Measurements from ENCODE around the gene ARID5B. TPM values are rescaled to one million over a fixed set of nuclear protein-coding genes. Genes with fewer than 3 reads are reported as not detected.

Gene ARID5B
- polyA plus RNA-seq, 1 donor from 2014 or later, result 2.1 TPM

- no peak for TF ChIP-seq RAD21 (conservative IDR thresholded peaks at IDR 0.05)
- TF ChIP-seq, protein P1, sequence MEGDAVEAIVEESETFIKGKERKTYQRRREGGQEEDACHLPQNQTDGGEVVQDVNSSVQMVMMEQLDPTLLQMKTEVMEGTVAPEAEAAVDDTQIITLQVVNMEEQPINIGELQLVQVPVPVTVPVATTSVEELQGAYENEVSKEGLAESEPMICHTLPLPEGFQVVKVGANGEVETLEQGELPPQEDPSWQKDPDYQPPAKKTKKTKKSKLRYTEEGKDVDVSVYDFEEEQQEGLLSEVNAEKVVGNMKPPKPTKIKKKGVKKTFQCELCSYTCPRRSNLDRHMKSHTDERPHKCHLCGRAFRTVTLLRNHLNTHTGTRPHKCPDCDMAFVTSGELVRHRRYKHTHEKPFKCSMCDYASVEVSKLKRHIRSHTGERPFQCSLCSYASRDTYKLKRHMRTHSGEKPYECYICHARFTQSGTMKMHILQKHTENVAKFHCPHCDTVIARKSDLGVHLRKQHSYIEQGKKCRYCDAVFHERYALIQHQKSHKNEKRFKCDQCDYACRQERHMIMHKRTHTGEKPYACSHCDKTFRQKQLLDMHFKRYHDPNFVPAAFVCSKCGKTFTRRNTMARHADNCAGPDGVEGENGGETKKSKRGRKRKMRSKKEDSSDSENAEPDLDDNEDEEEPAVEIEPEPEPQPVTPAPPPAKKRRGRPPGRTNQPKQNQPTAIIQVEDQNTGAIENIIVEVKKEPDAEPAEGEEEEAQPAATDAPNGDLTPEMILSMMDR (IDR thresholded peaks at IDR 0.05; ENCODE audit: poor library complexity, severe bottlenecking), result no peak
- TF ChIP-seq POLR2AphosphoS5 (IDR thresholded peaks at IDR 0.05), result no peak
- no peak for TF ChIP-seq MXI1 (conservative IDR thresholded peaks at IDR 0.05; ENCODE audit: poor library complexity, severe bottlenecking)
- TF ChIP-seq EZH2 (IDR thresholded peaks at IDR 0.05; ENCODE audit: borderline replicate concordance, insufficient read depth, low read length, poor library complexity, severe bottlenecking), result no peak
- TF ChIP-seq SMC3 (conservative IDR thresholded peaks at IDR 0.05; ENCODE audit: poor library complexity), result no peak
- no peak for TF ChIP-seq TAF1 (IDR thresholded peaks at IDR 0.05; ENCODE audit: low read depth)
- no peak for TF ChIP-seq EP300 (conservative IDR thresholded peaks at IDR 0.05; ENCODE audit: poor library complexity, severe bottlenecking)
- TF ChIP-seq, protein P2, sequence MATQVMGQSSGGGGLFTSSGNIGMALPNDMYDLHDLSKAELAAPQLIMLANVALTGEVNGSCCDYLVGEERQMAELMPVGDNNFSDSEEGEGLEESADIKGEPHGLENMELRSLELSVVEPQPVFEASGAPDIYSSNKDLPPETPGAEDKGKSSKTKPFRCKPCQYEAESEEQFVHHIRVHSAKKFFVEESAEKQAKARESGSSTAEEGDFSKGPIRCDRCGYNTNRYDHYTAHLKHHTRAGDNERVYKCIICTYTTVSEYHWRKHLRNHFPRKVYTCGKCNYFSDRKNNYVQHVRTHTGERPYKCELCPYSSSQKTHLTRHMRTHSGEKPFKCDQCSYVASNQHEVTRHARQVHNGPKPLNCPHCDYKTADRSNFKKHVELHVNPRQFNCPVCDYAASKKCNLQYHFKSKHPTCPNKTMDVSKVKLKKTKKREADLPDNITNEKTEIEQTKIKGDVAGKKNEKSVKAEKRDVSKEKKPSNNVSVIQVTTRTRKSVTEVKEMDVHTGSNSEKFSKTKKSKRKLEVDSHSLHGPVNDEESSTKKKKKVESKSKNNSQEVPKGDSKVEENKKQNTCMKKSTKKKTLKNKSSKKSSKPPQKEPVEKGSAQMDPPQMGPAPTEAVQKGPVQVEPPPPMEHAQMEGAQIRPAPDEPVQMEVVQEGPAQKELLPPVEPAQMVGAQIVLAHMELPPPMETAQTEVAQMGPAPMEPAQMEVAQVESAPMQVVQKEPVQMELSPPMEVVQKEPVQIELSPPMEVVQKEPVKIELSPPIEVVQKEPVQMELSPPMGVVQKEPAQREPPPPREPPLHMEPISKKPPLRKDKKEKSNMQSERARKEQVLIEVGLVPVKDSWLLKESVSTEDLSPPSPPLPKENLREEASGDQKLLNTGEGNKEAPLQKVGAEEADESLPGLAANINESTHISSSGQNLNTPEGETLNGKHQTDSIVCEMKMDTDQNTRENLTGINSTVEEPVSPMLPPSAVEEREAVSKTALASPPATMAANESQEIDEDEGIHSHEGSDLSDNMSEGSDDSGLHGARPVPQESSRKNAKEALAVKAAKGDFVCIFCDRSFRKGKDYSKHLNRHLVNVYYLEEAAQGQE (IDR thresholded peaks at IDR 0.05; ENCODE audit: borderline replicate concordance), result no peak
- no peak overlapping the region for H3K4me3 ChIP-seq (ENCODE audit: low read length)
Observed at GRCh38 chr10:62133618-62134017, 232.1 kb downstream of the ARID5B start.

DNA sequence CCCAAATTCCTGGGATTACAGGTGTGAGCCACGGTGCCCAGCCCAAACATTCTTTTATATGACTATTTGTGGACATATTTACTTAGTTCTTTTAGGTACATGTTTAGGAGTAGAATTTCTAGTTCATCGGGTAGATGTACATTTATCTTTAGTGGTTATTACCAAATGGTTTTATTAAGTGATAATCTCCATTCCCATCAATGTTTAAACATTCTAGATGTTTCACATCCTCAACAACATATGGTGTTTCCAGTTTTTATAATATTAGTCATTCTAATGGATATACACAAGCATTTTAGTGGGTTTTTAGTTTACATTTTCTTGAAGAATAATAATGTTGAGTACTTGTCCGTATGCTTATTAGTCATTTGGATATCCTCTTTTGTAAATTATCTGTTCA is 235.4 kb downstream of the ARID5B start:
- H3F3A ChIP-seq (ENCODE audit: insufficient read depth, low read length, poor library complexity, severe bottlenecking), result no peaks in the 10 kb centered on the region
- TF ChIP-seq, protein P1 (IDR thresholded peaks at IDR 0.05; ENCODE audit: poor library complexity, severe bottlenecking), result no peak
- TF ChIP-seq, protein P2 (IDR thresholded peaks at IDR 0.05; ENCODE audit: borderline replicate concordance), result no peak
- no peak for TF ChIP-seq RAD21 (conservative IDR thresholded peaks at IDR 0.05)
- no peak for TF ChIP-seq TAF1 (IDR thresholded peaks at IDR 0.05; ENCODE audit: low read depth)
- no peak for TF ChIP-seq MXI1 (conservative IDR thresholded peaks at IDR 0.05; ENCODE audit: poor library complexity, severe bottlenecking)
- no peak for TF ChIP-seq POLR2AphosphoS5 (IDR thresholded peaks at IDR 0.05)

More at GRCh38 chr10:62133618-62134017, 232.1 kb downstream of the ARID5B start:
- Histone ChIP-seq H4K20me1 (ENCODE audit: insufficient read depth) (no peaks in the 10 kb centered on the region), H3K9ac (ENCODE audit: low read length) (no peak overlapping the region), H3K27ac (ENCODE audit: low read length) (no peak overlapping the region), H3K27me3 (ENCODE audit: insufficient read depth, low read depth, low read length) (no peaks in the 10 kb centered on the region), H3K36me3 (ENCODE audit: insufficient read depth, low read length) (no peaks in the 10 kb centered on the region), H3K4me2 (ENCODE audit: low read length) (no peak overlapping the region), H3K79me2 (replicated peaks; ENCODE audit: insufficient read depth, low read length) (no peaks in the 10 kb centered on the region), H2AFZ (ENCODE audit: low read depth, low read length) (no peak overlapping the region), H3F3A (ENCODE audit: insufficient read depth, low read length, poor library complexity, severe bottlenecking) (no peaks in the 10 kb centered on the region), H3K9me2 (ENCODE audit: insufficient read depth, low read length) (no peaks in the 10 kb centered on the region), H3K9me3 (ENCODE audit: low read length) (no peaks in the 10 kb centered on the region)

More for the DNA sequence above, 235.4 kb downstream of the ARID5B start:
- no peak overlapping the region for H2AFZ ChIP-seq (ENCODE audit: low read depth, low read length)
- no peaks in the 10 kb centered on the region for H3K36me3 ChIP-seq (ENCODE audit: insufficient read depth, low read length)
- H4K20me1 ChIP-seq (ENCODE audit: insufficient read depth), result no peaks in the 10 kb centered on the region
- no peaks in the 10 kb centered on the region for H3K27me3 ChIP-seq (ENCODE audit: insufficient read depth, low read depth, low read length)
- H3K9me3 ChIP-seq (ENCODE audit: low read length), result no peaks in the 10 kb centered on the region
- H3K27ac ChIP-seq (ENCODE audit: low read length), result no peak overlapping the region
- no peak overlapping the region for H3K9ac ChIP-seq (ENCODE audit: low read length)
- H3K4me3 ChIP-seq (ENCODE audit: low read length), result no peak overlapping the region
- H3K79me2 ChIP-seq (replicated peaks; ENCODE audit: insufficient read depth, low read length), result no peaks in the 10 kb centered on the region
- no peak overlapping the region for H3K4me2 ChIP-seq (ENCODE audit: low read length)
- no peaks in the 10 kb centered on the region for H3K9me2 ChIP-seq (ENCODE audit: insufficient read depth, low read length)

Data from neural cell (in vitro differentiated cells).